ENCODE measurements around the gene APBB1IP. TPM values are rescaled to one million over a fixed set of nuclear protein-coding genes. Genes with fewer than 3 reads are reported as not detected.

The APBB1IP gene
- total and polyA plus RNA-seq, 2 donors (not counting 3 experiments of a cell fraction or from before 2014, with no cell fraction given) = not detected

- ChIA-PET POLR2A (no interaction called here), CTCF (no interaction called here)
- Histone ChIP-seq H3K9ac (replicated peaks; ENCODE audit: extremely low read depth, insufficient read depth, low read length) (no peak overlapping the region), H3K27me3 (ENCODE audit: control insufficient read depth in 2 of 2, insufficient read depth in 2 of 2, low read length in 2 of 2) (no peaks in the 10 kb centered on the region), H3K79me2 (ENCODE audit: control insufficient read depth, insufficient read depth, low read length) (no peaks in the 10 kb centered on the region), H3K4me1 (ENCODE audit: control insufficient read depth, extremely low read depth, insufficient read depth, low read length) (no peaks in the 10 kb centered on the region), H3K36me3 (ENCODE audit: control insufficient read depth in 2 of 2, extremely low read depth in 1 of 2, insufficient read depth in 2 of 2, low read length in 2 of 2) (no peaks in the 10 kb centered on the region), H3K27ac (ENCODE audit: insufficient read depth, low read depth, low read length) (no peak overlapping the region), H4K20me1 (replicated peaks; ENCODE audit: control insufficient read depth, extremely low read depth, insufficient read depth, low read length) (no peaks in the 10 kb centered on the region), H3K4me2 (ENCODE audit: insufficient read depth, low read length) (no peak overlapping the region), H3K9me3 (replicated peaks; ENCODE audit: control insufficient read depth, insufficient read depth, low read length) (peaks cover 4% of the 10 kb centered on the region), H3K4me3 (replicated peaks in 1 of 3; ENCODE audit: insufficient read depth in 1 of 3, low read depth in 1 of 3, low read length in 3 of 3) (no peak overlapping the region), H2AFZ (ENCODE audit: low read depth, low read length) (no peak overlapping the region), H3K9me1 (replicated peaks; ENCODE audit: control insufficient read depth, extremely low read depth, insufficient read depth, low read length) (no peaks in the 10 kb centered on the region)
- dilution Hi-C loops (cut with MboI; ENCODE audit: extremely low pct_ligation_motif_present, low sequenced_read_pairs) = no loop called here
- intact Hi-C loops (cut with micrococcal nuclease) = no loop called here
- FAIRE-seq (no peak), DNase-seq (ENCODE audit: low read depth, low spot score) (no peak)
- no peak for TF ChIP-seq POLR2A (IDR thresholded peaks at IDR 0.05; ENCODE audit: low read depth, low read length)
- no peak for TF ChIP-seq CTCF (IDR thresholded peaks at IDR 0.05; ENCODE audit: extremely low read depth in 1 of 2, insufficient read depth in 1 of 2, low read depth in 1 of 2, low read length in 2 of 2)
- no peak for TF ChIP-seq EZH2 (IDR thresholded peaks at IDR 0.05; ENCODE audit: borderline replicate concordance, low read depth, low read length, severe bottlenecking)
- no peak for TF ChIP-seq FOS (IDR thresholded peaks at IDR 0.05; ENCODE audit: borderline replicate concordance, insufficient read depth, low read length)
- TF ChIP-seq POLR2AphosphoS5 (IDR thresholded peaks at IDR 0.05; ENCODE audit: insufficient read depth, low read depth, low read length) = no peak
- no peak for TF ChIP-seq JUN (IDR thresholded peaks at IDR 0.05; ENCODE audit: borderline replicate concordance, insufficient read depth, insufficient read length, low read depth)
- no peak for TF ChIP-seq GATA2 (IDR thresholded peaks at IDR 0.05; ENCODE audit: insufficient read depth, insufficient read length, low read depth, low read length)
- TF ChIP-seq MAX (IDR thresholded peaks at IDR 0.05; ENCODE audit: insufficient read depth, insufficient read length) = no peak
- no peak for TF ChIP-seq MYC (IDR thresholded peaks at IDR 0.05; ENCODE audit: low read depth, low read length)
- no TSS peak for BruUV-seq (replicated peaks)
Measured at GRCh38 chr10:26439406-26440087, 1.4 kb downstream of the APBB1IP start.
